DOHH2 (cell line): ENCODE measurements around the gene MCC.

Experiments used
- H3F3A ChIP-seq: fragments of 200-600 bp; sonication (generic), shearing (Covaris generic); 2 replicates; pipeline ENCODE4 v1.6.0; 2016; ENCODE audit warnings: antibody characterized with exemption, mild to moderate bottlenecking; ENCODE audit not compliant: control insufficient read depth, insufficient read depth
- H3K27ac ChIP-seq: fragments of 200-600 bp; sonication (generic); 2 replicates; pipeline ENCODE4 v1.5.1; 2014; ENCODE audit warnings: low read depth, mild to moderate bottlenecking, low read length, moderate library complexity
- H3K27me3 ChIP-seq: fragments of 200-600 bp; sonication (generic); 2 replicates; pipeline ENCODE4 v1.6.1; 2014; ENCODE audit warnings: mild to moderate bottlenecking, low read length, mixed read lengths; ENCODE audit not compliant: control insufficient read depth
- H3K36me3 ChIP-seq: fragments of 200-600 bp; sonication (generic); 2 replicates; pipeline ENCODE4 v1.6.1; 2014; ENCODE audit warnings: mild to moderate bottlenecking, low read length, moderate library complexity, mixed read lengths; ENCODE audit not compliant: control insufficient read depth
- H3K4me1 ChIP-seq: fragments of 200-600 bp; sonication (generic); 2 replicates; pipeline ENCODE4 v1.6.1; 2014; ENCODE audit warnings: mild to moderate bottlenecking, low read length, mixed read lengths; ENCODE audit not compliant: control insufficient read depth
- H3K4me2 ChIP-seq: fragments of 200-600 bp; sonication (generic); 2 replicates; pipeline ENCODE4 v1.6.0; 2014; ENCODE audit warnings: mild to moderate bottlenecking, low read length, moderate library complexity
- H3K4me3 ChIP-seq: fragments of 200-600 bp; sonication (generic); 2 replicates; pipeline ENCODE4 v1.5.1; 2014; ENCODE audit warnings: mild to moderate bottlenecking, low read length, mixed read lengths
- H3K79me2 ChIP-seq: fragments of 200-600 bp; sonication (generic); 2 replicates; pipeline ENCODE4 v1.6.1; 2014; ENCODE audit warnings: mild to moderate bottlenecking, low read length, mixed read lengths; ENCODE audit not compliant: control insufficient read depth
- H3K9me2 ChIP-seq: fragments of 200-600 bp; sonication (generic); replicated peaks from 2 replicates; pipeline ENCODE4 v1.6.1; 2014; ENCODE audit warnings: mild to moderate bottlenecking, low read length, mixed read lengths; ENCODE audit not compliant: control insufficient read depth
- H3K9me3 ChIP-seq: fragments of 200-600 bp; sonication (generic); 2 replicates; pipeline ENCODE4 v1.6.1; 2014; ENCODE audit warnings: antibody characterized with exemption, low read length, mixed read lengths; ENCODE audit not compliant: control insufficient read depth, insufficient read depth
- H4K20me1 ChIP-seq: fragments of 200-600 bp; sonication (generic); 2 replicates; pipeline ENCODE4 v1.6.0; 2014; ENCODE audit warnings: low read depth, mild to moderate bottlenecking, antibody characterized with exemption, low read length, moderate library complexity; ENCODE audit not compliant: control insufficient read depth, insufficient read depth
- CTCF ChIP-seq: fragments of 200-600 bp; sonication (generic); IDR thresholded peaks from one replicate; pipeline ENCODE4 v1.5.1; 2014; ENCODE audit warnings: antibody characterized with exemption, mild to moderate bottlenecking, low read depth, low read length; ENCODE audit not compliant: poor library complexity, severe bottlenecking
- EZH2phosphoT487 ChIP-seq: fragments of 200-600 bp; sonication (generic); IDR thresholded peaks from 2 replicates; pipeline ENCODE4 v1.6.1; 2017; ENCODE audit warnings: borderline replicate concordance, mild to moderate bottlenecking, antibody characterized with exemption, low read length, moderate library complexity, mixed read lengths

The MCC gene

GRCh38 chr5:113389116-113389515 is 99.1 kb downstream of the MCC start:
- Histone ChIP-seq H4K20me1 (no peaks in the 10 kb centered on the region), H3K27me3 (0 out of 2 replicates have a peak, but pooled peaks cover 6% of the 10 kb centered on the region), H3K79me2 (no peaks in the 10 kb centered on the region)

GRCh38 chr5:113387844-113388243 is 100.4 kb downstream of the MCC start:
- Histone ChIP-seq H3K4me2 (no peak overlapping the region), H3F3A (no peaks in the 10 kb centered on the region), H3K9me3 (no peaks in the 10 kb centered on the region), H3K4me3 (no peak overlapping the region), H3K27me3 (0 out of 2 replicates have a peak, but pooled peaks cover 6% of the 10 kb centered on the region), H3K4me1 (no peaks in the 10 kb centered on the region), H3K36me3 (no peaks in the 10 kb centered on the region), H3K79me2 (no peaks in the 10 kb centered on the region), H3K9me2 (no peaks in the 10 kb centered on the region), H4K20me1 (no peaks in the 10 kb centered on the region), H3K27ac (no peak overlapping the region)
- TF ChIP-seq CTCF (no peak), EZH2phosphoT487 (no peak)

More at GRCh38 chr5:113389116-113389515, 99.1 kb downstream of the MCC start:
- Histone ChIP-seq H3K27ac (no peak overlapping the region), H3K4me3 (no peak overlapping the region), H3K9me2 (no peaks in the 10 kb centered on the region), H3K9me3 (no peaks in the 10 kb centered on the region), H3K4me2 (no peak overlapping the region), H3F3A (no peaks in the 10 kb centered on the region), H3K4me1 (no peaks in the 10 kb centered on the region), H3K36me3 (no peaks in the 10 kb centered on the region)
- TF ChIP-seq CTCF: no peak
- TF ChIP-seq EZH2phosphoT487: no peak

- no peaks in the 10 kb centered on the region for H3K79me2 ChIP-seq
- no peak overlapping the region for H3K4me3 ChIP-seq
- H4K20me1 ChIP-seq: no peaks in the 10 kb centered on the region
- H3K9me3 ChIP-seq: no peaks in the 10 kb centered on the region
- H3K9me2 ChIP-seq: no peaks in the 10 kb centered on the region
- H3K4me2 ChIP-seq: no peak overlapping the region
- H3K27me3 ChIP-seq: 0 out of 2 replicates have a peak, but pooled peaks cover 6% of the 10 kb centered on the region
- H3K27ac ChIP-seq: no peak overlapping the region
- no peaks in the 10 kb centered on the region for H3K36me3 ChIP-seq
- no peak for TF ChIP-seq CTCF
- TF ChIP-seq EZH2phosphoT487: no peak
- H3K4me1 ChIP-seq: no peaks in the 10 kb centered on the region
- H3F3A ChIP-seq: no peaks in the 10 kb centered on the region
Measured at GRCh38 chr5:113384782-113385285, 103.4 kb downstream of the MCC start.
